HEK293 (cell line): Measurements from ENCODE around the gene ARHGAP24.

Source experiments
- CTCF ChIA-PET: fragments of 350-600 bp; formaldehyde crosslinking; extraction: SDS; loops from one replicate; lab custom pipeline; 2021; ENCODE audit warnings: antibody characterized with exemption; lab: Yijun Ruan, JAX
- POLR2A ChIA-PET: fragments of 300-600 bp; formaldehyde crosslinking; extraction: SDS; loops from one replicate; lab custom pipeline; 2020; ENCODE audit warnings: antibody characterized with exemption, inconsistent platforms; lab: Yijun Ruan, JAX
- H3K27ac ChIP-seq: fragments of 200-500 bp; sonication (Bioruptor generic); 2 replicates; pipeline ENCODE4 v1.5.1; 2014; ENCODE audit warnings: low read depth, low read length, control low read depth, inconsistent platforms; ENCODE audit errors: extremely low read depth
- H3K36me3 ChIP-seq, 2 experiments: fragments of 200-500 bp in 1 of 2; sonication (Bioruptor generic) in 1 of 2; 1 replicate in 1 of 2; 2 replicates in 1 of 2; pipeline ENCODE4 v1.5.1; 2014 to 2017; ENCODE audit warnings: inconsistent platforms in 2 of 2, low read length in 2 of 2; ENCODE audit not compliant: control insufficient read depth in 2 of 2, insufficient read depth in 1 of 2
- H3K4me1 ChIP-seq: fragments of 200-500 bp; sonication (Bioruptor generic); 2 replicates; pipeline ENCODE4 v1.5.1; 2014; ENCODE audit warnings: mild to moderate bottlenecking, low read length, inconsistent platforms; ENCODE audit not compliant: control insufficient read depth, insufficient read depth
- H3K4me3 ChIP-seq: 2 replicates; pipeline ENCODE4 v1.5.1; 2011; ENCODE audit warnings: low read depth, mild to moderate bottlenecking, control low read depth, low read length, moderate library complexity
- H3K9me3 ChIP-seq: fragments of 200-500 bp; sonication (Bioruptor generic); 2 replicates; pipeline ENCODE4 v1.5.1; 2014; ENCODE audit warnings: low read depth, low read length, inconsistent platforms; ENCODE audit not compliant: control insufficient read depth, insufficient read depth
- HIC1 ChIP-seq: fragments of 450-650 bp; formaldehyde crosslinking; IDR thresholded peaks from 2 replicates; pipeline ENCODE4 v1.5.1; 2016; ENCODE audit warnings: missing biosample characterization, missing genetic modification characterization
- IKZF3 ChIP-seq: fragments of 450-650 bp; IDR thresholded peaks from 2 replicates; pipeline ENCODE4 v1.5.0; 2018; ENCODE audit warnings: missing biosample characterization, mild to moderate bottlenecking, missing genetic modification characterization, moderate library complexity
- KLF1 ChIP-seq: fragments of 450-650 bp; formaldehyde crosslinking; IDR thresholded peaks from 2 replicates; pipeline ENCODE4 v1.5.1; 2016; ENCODE audit warnings: missing biosample characterization, missing genetic modification characterization
- RBAK ChIP-seq: fragments of 450-650 bp; formaldehyde crosslinking; IDR thresholded peaks from 2 replicates; pipeline ENCODE4 v1.5.1; 2016; ENCODE audit warnings: missing biosample characterization, missing genetic modification characterization
- SP3 ChIP-seq: fragments of 450-650 bp; formaldehyde crosslinking; IDR thresholded peaks from 2 replicates; pipeline ENCODE4 v1.5.1; 2016; ENCODE audit warnings: missing biosample characterization, missing genetic modification characterization
- SP7 ChIP-seq: fragments of 450-650 bp; formaldehyde crosslinking; IDR thresholded peaks from 2 replicates; pipeline ENCODE4 v1.5.1; 2016; ENCODE audit warnings: missing biosample characterization, missing genetic modification characterization
- TRIM28 ChIP-seq: IDR thresholded peaks from 2 replicates; pipeline ENCODE4 v1.6.1; 2011; ENCODE audit warnings: low read length, control low read depth, borderline replicate concordance
- ZBTB21 ChIP-seq: fragments of 450-650 bp; formaldehyde crosslinking; IDR thresholded peaks from 2 replicates; pipeline ENCODE4 v1.5.1; 2017; ENCODE audit warnings: missing biosample characterization, missing genetic modification characterization
- ZFP69B ChIP-seq: fragments of 450-650 bp; formaldehyde crosslinking; IDR thresholded peaks from 2 replicates; pipeline ENCODE4 v1.5.1; 2016; ENCODE audit warnings: missing biosample characterization, missing genetic modification characterization
- ZNF16 ChIP-seq: fragments of 450-650 bp; formaldehyde crosslinking; IDR thresholded peaks from 2 replicates; pipeline ENCODE4 v1.5.1; 2016; ENCODE audit warnings: low read depth, missing biosample characterization, missing genetic modification characterization
- ZNF266 ChIP-seq: fragments of 450-650 bp; formaldehyde crosslinking; IDR thresholded peaks from 2 replicates; pipeline ENCODE4 v1.5.1; 2016; ENCODE audit warnings: missing biosample characterization, missing genetic modification characterization, low read depth
- ZNF302 ChIP-seq: fragments of 450-650 bp; formaldehyde crosslinking; IDR thresholded peaks from 2 replicates; pipeline ENCODE4 v1.5.1; 2016; ENCODE audit warnings: missing biosample characterization, missing genetic modification characterization, low read depth
- ZNF626 ChIP-seq: fragments of 450-650 bp; sonication (Bioruptor Pico); formaldehyde crosslinking; IDR thresholded peaks from 2 replicates; pipeline ENCODE4 v1.5.1; 2018; ENCODE audit warnings: missing biosample characterization, missing genetic modification characterization, inconsistent platforms
- ZNF629 ChIP-seq: fragments of 450-650 bp; formaldehyde crosslinking; IDR thresholded peaks from 2 replicates; pipeline ENCODE4 v1.5.1; 2017; ENCODE audit warnings: missing biosample characterization, missing genetic modification characterization
- ZNF660 ChIP-seq: fragments of 450-650 bp; IDR thresholded peaks from 2 replicates; pipeline ENCODE4 v1.5.1; 2018; ENCODE audit warnings: missing biosample characterization, mild to moderate bottlenecking, missing genetic modification characterization
- ZNF785 ChIP-seq: fragments of 450-650 bp; formaldehyde crosslinking; IDR thresholded peaks from 2 replicates; pipeline ENCODE4 v1.5.1; 2016; ENCODE audit warnings: missing biosample characterization, missing genetic modification characterization
- ZNF791 ChIP-seq: fragments of 450-650 bp; formaldehyde crosslinking; IDR thresholded peaks from 2 replicates; pipeline ENCODE4 v1.5.1; 2016; ENCODE audit warnings: missing biosample characterization, missing genetic modification characterization
- ZNF843 ChIP-seq: fragments of 450-650 bp; formaldehyde crosslinking; IDR thresholded peaks from 2 replicates; pipeline ENCODE4 v1.5.1; 2016; ENCODE audit warnings: missing biosample characterization, missing genetic modification characterization
- ZSCAN4 ChIP-seq: fragments of 450-650 bp; formaldehyde crosslinking; IDR thresholded peaks from 2 replicates; pipeline ENCODE4 v1.5.1; 2017; ENCODE audit warnings: missing biosample characterization, missing genetic modification characterization
- TF ChIP-seq, protein P1 (sequence below): fragments of 450-650 bp; formaldehyde crosslinking; IDR thresholded peaks from 2 replicates; pipeline ENCODE4 v1.5.0; 2017; ENCODE audit warnings: missing biosample characterization, missing genetic modification characterization, borderline replicate concordance
- TF ChIP-seq, protein P2 (sequence below): fragments of 450-650 bp; formaldehyde crosslinking; IDR thresholded peaks from 2 replicates; pipeline ENCODE4 v1.5.1; 2016; ENCODE audit warnings: missing biosample characterization, missing genetic modification characterization
- TF ChIP-seq, protein P3 (sequence below): fragments of 450-650 bp; formaldehyde crosslinking; IDR thresholded peaks from 2 replicates; pipeline ENCODE4 v1.5.1; 2016; ENCODE audit warnings: missing biosample characterization, missing genetic modification characterization

The ARHGAP24 gene

DNA sequence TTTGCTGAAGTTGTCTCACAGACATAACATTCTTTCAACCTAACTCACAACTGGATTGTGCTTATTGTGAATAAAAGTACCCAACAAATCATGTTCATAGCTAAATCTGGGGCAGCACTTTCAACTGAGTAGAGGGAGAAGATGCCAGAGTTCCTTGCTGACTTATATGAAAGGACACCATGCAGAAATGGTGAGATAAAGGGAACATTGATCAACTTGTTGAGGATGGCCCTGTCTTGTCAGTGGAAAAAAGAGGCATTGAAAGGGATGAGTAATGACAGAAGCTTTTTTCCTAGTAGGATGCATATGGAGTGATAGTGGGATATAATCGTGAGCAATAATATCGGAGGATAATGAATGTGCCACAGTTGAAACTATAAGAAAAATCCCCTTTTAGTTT is 221.7 kb downstream of the ARHGAP24 start:
- no peak for TF ChIP-seq TRIM28
- no peak for TF ChIP-seq ZNF626 (tag by site-specific recombination)
- no peak for TF ChIP-seq KLF1
- no peak for TF ChIP-seq ZNF16 (tag by site-specific recombination)
- TF ChIP-seq SP3 (tag by site-specific recombination) = no peak
- TF ChIP-seq, protein P1, sequence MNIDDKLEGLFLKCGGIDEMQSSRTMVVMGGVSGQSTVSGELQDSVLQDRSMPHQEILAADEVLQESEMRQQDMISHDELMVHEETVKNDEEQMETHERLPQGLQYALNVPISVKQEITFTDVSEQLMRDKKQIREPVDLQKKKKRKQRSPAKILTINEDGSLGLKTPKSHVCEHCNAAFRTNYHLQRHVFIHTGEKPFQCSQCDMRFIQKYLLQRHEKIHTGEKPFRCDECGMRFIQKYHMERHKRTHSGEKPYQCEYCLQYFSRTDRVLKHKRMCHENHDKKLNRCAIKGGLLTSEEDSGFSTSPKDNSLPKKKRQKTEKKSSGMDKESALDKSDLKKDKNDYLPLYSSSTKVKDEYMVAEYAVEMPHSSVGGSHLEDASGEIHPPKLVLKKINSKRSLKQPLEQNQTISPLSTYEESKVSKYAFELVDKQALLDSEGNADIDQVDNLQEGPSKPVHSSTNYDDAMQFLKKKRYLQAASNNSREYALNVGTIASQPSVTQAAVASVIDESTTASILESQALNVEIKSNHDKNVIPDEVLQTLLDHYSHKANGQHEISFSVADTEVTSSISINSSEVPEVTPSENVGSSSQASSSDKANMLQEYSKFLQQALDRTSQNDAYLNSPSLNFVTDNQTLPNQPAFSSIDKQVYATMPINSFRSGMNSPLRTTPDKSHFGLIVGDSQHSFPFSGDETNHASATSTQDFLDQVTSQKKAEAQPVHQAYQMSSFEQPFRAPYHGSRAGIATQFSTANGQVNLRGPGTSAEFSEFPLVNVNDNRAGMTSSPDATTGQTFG (tag by site-specific recombination) = no peak
- no peak for TF ChIP-seq ZSCAN4 (tag by site-specific recombination)
- no peak for TF ChIP-seq SP7 (tag by site-specific recombination)
- no peaks in the 10 kb centered on the region for H3K36me3 ChIP-seq
- H3K4me1 ChIP-seq = no peaks in the 10 kb centered on the region
- CTCF ChIA-PET = no interaction called here
- POLR2A ChIA-PET = no interaction called here
- no peak overlapping the region for H3K27ac ChIP-seq
- H3K9me3 ChIP-seq = no peaks in the 10 kb centered on the region
- no peak overlapping the region for H3K4me3 ChIP-seq

- POLR2A ChIA-PET = no interaction called here
- TF ChIP-seq, protein P2, sequence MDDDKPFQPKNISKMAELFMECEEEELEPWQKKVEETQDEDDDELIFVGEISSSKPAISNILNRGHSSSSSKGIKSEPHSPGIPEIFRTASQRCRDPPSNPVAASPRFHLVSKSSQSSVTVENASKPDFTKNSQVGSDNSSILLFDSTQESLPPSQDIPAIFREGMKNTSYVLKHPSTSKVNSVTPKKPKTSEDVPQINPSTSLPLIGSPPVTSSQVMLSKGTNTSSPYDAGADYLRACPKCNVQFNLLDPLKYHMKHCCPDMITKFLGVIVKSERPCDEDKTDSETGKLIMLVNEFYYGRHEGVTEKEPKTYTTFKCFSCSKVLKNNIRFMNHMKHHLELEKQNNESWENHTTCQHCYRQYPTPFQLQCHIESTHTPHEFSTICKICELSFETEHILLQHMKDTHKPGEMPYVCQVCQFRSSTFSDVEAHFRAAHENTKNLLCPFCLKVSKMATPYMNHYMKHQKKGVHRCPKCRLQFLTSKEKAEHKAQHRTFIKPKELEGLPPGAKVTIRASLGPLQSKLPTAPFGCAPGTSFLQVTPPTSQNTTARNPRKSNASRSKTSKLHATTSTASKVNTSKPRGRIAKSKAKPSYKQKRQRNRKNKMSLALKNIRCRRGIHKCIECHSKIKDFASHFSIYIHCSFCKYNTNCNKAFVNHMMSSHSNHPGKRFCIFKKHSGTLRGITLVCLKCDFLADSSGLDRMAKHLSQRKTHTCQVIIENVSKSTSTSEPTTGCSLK (tag by site-specific recombination) = no peak
- TF ChIP-seq ZNF660 (tag by site-specific recombination) = no peak
- TF ChIP-seq, protein P3, sequence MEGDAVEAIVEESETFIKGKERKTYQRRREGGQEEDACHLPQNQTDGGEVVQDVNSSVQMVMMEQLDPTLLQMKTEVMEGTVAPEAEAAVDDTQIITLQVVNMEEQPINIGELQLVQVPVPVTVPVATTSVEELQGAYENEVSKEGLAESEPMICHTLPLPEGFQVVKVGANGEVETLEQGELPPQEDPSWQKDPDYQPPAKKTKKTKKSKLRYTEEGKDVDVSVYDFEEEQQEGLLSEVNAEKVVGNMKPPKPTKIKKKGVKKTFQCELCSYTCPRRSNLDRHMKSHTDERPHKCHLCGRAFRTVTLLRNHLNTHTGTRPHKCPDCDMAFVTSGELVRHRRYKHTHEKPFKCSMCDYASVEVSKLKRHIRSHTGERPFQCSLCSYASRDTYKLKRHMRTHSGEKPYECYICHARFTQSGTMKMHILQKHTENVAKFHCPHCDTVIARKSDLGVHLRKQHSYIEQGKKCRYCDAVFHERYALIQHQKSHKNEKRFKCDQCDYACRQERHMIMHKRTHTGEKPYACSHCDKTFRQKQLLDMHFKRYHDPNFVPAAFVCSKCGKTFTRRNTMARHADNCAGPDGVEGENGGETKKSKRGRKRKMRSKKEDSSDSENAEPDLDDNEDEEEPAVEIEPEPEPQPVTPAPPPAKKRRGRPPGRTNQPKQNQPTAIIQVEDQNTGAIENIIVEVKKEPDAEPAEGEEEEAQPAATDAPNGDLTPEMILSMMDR (tag by site-specific recombination) = no peak
- no peak for TF ChIP-seq ZBTB21 (tag by site-specific recombination)
- TF ChIP-seq ZNF843 (tag by site-specific recombination) = no peak
- TF ChIP-seq ZNF629 = no peak
- Histone ChIP-seq H3K36me3 (no peaks in the 10 kb centered on the region), H3K4me3 (no peak overlapping the region), H3K9me3 (no peaks in the 10 kb centered on the region), H3K4me1 (no peaks in the 10 kb centered on the region), H3K27ac (no peak overlapping the region)
- CTCF ChIA-PET = no interaction called here
These were observed 222.9 kb downstream of the ARHGAP24 start for GRCh38 chr4:85697854-85698253.

DNA sequence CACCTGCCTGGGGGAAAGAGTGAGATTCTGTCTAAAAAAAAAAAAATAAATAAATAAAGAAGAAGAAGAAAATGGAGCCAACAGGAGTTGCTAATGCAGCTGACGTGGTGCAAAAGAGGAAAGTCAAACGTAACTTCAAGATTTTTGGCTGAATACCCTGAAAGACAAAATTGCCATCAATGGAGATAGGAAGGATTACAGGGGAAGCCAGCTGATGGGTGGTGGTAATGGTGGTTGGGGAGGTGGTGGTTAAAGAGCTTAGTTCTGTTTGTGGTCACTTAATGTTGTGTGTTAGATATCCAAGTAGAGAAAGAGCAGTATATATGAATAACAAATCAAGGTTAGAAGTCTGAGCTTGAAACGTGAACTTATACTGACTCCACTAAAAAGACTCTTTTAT is 225.4 kb downstream of the ARHGAP24 start:
- Histone ChIP-seq H3K9me3 (no peaks in the 10 kb centered on the region), H3K36me3 (no peaks in the 10 kb centered on the region), H3K4me3 (no peak overlapping the region), H3K4me1 (no peaks in the 10 kb centered on the region), H3K27ac (no peak overlapping the region)
- CTCF ChIA-PET = no interaction called here
- TF ChIP-seq ZNF785 (tag by site-specific recombination) = no peak
- TF ChIP-seq HIC1 (tag by site-specific recombination) = no peak
- TF ChIP-seq ZFP69B = no peak
- TF ChIP-seq ZNF302 = no peak
- TF ChIP-seq SP3 (tag by site-specific recombination) = no peak
- TF ChIP-seq ZNF266 = no peak
- TF ChIP-seq RBAK (tag by site-specific recombination) = no peak
- no peak for TF ChIP-seq ZNF791 (tag by site-specific recombination)
- no peak for TF ChIP-seq IKZF3 (tag by site-specific recombination)
- POLR2A ChIA-PET = no interaction called here
